ENCODE data around the gene IVL.

The IVL gene

DNA sequence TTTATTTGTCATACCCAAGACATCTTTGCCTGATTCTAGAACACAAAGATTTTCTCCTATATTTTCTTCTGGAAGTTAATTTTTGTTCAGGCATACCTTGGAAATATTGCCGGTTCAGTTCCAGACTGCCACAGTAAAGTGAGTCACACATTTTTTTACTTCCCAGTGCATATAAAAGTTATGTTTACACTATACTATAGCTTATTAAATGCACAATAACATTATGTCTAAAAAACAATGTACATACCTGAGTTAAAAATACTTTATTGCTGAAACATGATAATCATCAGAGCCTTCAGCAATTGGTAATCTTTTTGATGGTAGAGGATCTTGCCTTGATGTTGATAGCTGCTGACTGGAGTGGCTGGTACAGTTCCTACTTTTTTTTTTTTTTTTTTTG lies 20.2 kb upstream of the IVL start:
- DNase-seq: no peak

DNA sequence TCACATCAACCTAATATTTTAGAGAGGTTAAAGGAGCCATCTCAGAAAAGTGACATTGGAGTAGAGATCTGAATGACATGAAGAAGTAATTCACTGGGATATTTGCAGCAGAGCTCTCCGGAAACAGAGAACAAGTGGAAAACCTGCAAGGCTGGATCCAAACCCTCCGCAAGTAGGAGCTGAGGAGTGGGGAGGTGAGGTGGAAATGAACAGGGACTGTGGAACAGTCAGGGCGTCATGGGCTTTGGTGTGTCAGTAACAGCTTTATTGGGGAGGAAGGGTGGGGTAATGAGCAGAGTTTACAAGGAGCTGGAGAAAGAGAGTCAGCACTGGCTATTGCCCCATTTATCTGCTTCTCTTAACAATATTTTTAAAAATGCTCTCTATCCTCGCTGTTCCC lies 9.3 kb upstream of the IVL start:
- DNase-seq: no peak

DNA sequence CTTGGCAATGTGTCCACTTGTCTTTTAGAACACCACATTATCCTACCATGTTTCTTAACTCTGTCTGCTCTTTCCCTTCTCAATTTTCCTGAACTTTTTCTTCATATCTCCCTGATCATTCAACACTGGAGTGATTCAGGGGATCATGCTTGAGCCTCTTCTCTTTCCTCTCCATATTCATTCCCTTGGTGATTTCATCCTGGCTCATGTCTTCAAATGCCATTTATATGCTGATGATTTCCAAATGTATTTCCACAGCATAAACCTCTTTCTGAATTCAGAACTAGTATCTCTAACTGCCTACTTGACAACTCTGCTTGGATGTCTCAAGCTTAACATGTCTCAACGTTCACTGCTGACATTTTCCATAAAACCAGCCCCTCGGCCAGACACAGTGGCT lies 8.5 kb upstream of the IVL start:
- no peak for DNase-seq

DNA sequence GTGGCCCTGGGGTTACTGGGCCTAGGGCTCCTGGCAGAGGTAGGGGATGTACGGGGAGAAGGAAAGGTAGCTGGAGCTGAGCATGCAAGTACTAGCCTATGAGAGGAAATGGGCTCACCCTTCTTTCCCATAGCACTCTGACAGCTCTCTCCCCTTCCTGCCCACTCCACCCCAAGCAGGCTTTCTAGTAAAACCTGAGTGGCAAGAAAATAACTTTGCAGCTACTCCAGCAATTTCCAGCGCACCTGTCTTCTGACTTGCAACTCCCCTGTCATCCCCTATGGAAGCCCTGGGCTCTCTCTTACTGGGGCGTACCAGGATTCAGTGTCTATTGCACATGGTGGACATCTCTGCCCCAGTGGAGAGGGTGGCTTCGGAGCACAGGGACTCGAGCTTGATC lies 6.7 kb upstream of the IVL start:
- no peak for DNase-seq

DNA sequence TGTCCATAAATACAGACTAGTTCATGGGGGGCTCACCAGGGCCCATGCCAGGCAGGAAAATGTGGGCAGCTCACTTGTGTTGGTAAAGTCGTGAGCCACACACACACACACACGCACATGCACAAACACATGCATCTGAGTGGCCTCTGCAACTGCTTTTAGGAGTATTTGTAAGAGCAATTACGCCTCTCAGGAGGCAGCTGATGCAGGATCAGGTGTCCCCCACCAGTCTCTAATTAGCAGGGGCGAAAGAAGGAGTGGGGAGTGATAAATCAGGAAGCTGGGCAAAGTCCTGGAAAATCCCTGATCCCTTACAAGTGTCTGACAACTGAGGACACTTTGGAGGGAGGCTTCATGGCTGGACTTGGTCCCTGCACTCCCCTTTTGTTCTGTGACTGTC lies 5.7 kb upstream of the IVL start:
- no peak for DNase-seq

DNA sequence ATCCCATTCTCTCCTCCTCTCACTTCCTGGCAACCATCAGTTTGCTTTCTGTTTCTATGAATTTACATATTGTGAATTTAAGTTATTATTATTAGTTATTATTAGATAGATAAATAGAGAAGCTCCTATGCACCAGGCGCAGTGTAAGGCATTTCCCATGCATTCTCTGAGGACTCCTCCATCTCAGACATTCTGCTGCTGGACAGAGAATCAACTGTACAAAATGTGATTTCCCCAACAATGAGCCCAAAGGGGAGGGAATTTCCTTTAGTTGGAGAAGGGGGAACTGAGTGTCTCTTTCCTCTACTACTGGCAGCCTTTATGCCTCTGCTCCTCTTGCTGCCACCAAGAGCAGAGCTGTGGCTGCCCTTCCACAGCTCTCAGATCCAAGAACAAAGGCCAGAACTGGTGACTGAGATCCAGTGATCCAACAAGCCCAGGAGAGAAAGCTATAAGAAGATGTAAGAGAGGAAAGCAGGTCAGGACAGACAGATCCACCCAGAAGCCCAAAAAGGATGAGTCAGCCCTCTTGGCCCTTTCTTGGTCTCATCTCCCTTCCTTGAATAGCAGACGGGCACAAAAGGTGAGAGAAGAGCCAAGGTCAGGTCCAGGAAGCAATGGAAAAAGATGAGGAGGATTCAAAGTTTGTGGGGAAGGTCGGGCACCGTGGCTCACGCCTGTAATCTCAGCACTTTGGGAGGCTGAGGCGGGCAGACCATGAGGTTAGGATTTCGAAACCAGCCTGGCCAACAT lies 3.5 kb upstream of the IVL start:
- DNase-seq: no peak

DNA sequence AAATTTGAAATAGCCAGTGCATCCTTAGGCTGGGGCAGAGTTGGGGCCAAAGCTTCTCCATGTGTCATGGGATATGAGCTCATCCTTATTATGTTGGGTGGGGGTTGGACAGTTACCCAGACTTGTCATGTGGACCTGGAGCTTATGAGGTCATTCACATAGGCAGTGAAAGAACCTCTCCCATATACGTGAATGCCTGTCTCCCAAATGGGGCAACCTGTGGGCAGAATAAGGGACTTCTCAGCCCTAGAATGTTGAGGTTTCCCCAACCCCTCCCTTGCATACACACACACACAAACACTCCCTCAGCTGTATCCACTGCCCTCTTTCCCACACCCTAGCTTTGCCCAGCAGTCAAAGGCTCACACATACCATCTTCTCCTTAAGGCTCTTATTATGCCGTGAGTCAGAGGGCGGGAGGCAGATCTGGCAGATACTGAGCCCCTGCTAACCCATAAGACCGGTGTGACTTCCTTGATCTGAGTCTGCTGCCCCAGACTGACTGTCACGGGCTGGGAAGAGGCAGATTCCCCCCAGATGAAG lies 2.3 kb upstream of the IVL start:
- no peak for DNase-seq

DNA sequence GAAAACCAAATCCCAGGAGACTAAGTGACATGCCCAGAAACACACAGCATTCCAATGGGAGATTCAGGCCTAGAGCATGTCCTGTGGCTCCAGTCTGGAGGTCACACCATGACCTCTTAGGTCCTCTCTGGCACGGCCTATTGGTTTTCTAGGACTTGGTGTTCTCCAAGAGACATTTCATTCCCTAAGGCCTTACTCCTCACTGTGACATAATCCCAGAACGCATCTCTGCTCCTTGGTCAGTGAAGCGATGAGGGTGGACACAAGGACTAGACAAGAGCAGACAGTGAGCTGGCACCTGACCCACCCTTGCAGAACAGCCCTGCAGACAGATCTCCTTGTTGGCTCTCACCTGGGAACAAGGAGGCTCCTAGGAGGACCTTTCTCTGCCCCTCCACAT lies 860 bp downstream of the IVL start:
- DNase-seq: no peak

DNA sequence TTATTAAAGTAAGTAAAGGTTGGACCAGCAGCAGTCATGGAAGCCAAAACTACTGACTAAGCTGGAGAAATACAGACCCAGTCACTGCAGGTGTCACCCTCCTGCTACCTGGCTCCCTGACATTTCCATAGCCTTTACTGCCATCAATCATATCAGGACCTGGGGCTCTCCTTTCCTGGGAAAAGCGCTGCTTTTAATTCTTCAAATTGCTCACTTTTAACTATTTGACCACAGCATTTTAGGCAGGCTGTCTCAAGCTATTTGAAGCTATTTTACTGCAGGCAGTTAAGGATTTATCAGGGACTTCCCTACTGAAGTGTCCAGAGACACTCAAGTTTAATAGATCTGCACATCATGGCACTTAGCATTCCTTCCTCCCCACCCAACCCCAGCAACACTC lies 4.1 kb downstream of the IVL start:
- DNase-seq: no peak

DNA sequence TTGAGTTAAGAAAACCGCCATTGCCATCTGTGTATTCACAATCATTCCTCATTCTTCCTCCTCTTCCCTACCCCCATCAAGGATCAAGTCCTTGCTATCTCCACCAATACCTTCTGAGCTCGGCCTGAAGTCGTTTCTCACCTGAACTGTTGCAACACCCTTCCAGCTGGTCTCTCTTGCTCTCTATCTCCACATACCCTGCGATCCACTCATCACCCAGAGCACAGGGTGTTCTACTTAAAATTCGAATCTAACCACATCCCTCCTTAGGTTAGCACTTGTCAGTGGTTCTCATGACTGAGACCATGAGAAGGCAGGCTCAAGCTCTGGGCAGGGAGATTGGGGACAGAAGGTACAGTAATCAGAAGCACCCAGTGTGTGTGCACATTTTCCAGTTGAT lies 4.6 kb downstream of the IVL start:
- DNase-seq: no peak

DNA sequence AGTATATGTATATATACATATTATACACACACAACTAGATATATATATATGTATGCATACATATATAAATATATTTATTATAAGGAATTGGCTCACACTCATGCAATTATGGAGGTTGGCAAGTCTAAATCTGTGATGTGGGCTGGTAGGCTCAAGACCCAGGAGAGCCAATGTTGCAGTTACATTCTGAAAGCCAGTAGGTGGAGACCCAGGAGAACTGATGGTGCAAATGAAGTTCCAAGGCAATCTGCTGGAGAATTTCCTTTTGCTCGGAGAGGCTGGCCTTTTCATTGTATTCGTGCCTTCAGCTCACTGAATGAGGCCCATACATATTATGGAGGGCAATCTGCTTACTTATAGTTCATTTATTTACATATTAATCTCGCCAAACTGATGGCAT lies 9.4 kb downstream of the IVL start:
- DNase-seq: no peak

DNA sequence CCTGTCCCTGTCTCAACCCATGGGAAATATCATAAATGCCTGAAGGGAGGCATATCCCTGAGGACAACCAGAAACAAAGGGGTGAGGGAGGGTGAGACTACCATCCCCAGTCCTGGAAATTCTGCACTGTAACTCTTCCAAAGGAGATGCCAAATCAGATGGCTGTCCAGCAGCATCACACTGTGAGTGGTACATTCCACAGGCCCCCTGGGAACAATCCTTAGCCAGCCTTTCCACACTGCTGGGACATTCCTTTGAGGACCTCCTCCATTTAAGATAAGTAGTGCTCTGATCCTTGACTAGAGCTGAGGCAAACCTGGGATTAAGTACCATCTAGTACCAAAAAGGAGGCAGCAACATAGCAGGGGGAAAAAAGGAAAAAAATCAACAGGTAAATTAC lies 10.7 kb downstream of the IVL start:
- DNase-seq: no peak

DNA sequence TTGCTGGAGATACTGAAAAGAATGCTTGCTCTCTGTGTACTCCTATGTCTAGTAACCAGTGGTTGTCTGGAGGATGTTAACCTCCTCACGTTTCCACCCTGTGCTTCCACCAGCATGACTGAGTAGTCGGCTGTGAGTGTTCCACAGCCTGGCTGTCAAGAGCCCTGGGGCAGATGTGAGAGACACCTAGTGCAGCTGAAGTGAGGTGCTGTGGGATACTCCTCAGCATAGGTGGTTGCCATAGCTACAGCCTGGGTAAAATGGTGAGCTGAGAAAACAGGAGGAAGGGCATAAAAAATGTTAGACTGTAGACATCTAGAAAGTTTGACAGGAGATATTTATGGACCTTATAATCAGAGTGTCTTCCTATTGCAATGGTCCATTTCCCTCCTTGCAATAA lies 15.8 kb downstream of the IVL start:
- DNase-seq: no peak

DNA sequence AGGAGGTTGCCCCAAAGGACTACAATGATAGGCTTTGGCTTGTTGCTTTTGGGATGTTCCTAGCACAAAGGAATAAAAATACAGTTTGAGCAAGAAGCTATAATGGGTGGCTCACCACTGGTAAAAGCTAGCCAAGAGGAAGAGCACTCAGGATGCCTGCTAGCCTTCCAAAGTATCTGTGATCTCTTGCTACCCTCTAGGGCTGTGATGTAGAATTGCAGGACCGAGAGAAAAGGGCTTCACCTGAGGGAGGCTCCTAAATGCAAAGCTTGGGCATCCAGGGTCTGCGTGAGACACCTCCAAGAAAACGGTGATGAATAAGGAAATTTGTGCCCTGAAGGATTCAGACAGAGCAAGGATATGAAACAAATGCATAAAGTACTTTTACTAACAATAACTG lies 17.7 kb downstream of the IVL start:
- DNase-seq: no peak

DNA sequence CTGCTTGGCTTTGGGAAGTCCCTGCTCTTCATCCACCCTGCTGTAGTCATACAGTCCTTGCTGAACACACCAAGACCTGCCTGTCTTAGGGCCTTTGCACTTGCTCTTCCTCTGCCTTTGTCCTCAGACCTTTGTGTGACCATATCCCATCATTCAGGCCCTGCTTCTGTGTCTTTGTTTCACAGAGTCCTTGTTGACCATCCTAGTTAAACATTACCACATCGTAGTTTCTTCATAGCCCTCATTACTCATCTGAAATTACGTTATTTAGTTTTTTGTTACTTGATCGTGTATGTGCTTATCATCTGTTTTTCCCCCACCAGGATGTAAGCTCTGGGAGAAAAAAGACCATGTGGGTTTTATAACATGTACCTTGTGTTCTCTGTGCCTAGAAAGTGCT lies 20.3 kb downstream of the IVL start:
- no peak for DNase-seq

DNA sequence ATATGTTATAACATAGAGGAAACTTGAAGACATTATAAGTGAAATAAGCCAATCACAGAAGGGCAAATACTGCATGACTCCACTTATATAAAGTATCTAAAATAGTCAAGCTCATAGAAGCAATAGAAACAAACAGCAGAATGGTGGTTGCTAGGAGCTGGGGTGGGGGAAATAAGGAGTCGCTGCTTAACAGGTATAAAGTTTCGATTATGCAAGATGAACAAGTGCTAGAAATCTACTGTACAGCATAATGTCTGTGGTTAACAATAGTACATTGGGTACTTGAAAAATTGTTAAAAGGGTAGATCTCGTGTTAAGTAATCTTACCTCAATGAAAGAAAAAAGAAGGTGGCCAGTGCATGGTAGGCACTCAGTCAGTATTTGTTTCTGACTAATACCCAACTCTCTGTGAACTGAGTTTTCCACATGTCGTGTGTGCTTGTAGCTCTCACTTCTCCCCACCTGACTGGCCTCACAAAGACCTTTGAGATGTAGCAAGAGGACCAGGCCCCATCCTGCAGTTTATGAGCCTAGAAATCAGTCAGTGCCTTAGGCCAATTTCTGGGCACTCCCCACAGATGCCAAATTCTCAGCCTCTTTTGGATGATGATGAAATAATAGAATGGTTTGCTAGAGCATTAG lies 23.9 kb downstream of the IVL start:
- DNase-seq: no peak

DNA sequence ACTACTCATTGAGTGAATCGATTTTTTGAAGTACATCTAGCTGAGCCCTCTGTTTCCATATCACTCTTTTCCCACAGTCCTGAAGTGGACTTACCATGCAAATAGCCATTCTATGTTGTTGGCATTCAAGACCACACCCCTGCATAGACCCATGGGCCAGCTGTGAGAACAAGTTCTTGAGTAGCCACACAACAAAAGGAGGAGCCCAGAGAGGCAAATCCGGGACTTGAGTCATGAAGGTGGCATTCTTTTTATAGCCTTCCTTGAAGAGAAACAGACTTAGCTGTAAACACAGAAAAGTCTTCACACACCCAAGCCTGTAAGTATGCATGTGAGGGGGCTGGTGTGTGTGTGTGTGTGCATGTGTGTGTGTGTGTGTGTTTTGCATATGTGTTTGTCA lies 24.9 kb downstream of the IVL start:
- no peak for DNase-seq

DNA sequence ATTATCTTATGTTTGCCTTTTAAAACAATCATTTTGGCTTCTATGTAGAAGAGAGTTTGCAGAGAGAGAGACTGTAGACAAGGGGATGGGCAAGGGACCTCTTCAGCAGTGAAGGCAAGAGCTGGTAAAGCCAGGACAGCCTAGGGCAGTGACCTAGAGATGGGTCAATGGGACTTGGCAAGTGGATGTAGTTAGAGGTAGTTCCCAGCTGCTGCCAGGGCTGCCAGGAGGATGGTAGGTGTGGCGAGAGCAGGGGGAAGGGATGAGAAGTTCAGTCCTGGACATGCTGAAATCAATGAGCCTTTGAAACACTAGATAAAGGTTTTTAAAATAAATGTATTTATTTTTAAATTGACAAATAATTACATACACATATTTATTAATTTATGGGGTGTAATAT lies 32.3 kb downstream of the IVL start:
- DNase-seq: no peak

DNA sequence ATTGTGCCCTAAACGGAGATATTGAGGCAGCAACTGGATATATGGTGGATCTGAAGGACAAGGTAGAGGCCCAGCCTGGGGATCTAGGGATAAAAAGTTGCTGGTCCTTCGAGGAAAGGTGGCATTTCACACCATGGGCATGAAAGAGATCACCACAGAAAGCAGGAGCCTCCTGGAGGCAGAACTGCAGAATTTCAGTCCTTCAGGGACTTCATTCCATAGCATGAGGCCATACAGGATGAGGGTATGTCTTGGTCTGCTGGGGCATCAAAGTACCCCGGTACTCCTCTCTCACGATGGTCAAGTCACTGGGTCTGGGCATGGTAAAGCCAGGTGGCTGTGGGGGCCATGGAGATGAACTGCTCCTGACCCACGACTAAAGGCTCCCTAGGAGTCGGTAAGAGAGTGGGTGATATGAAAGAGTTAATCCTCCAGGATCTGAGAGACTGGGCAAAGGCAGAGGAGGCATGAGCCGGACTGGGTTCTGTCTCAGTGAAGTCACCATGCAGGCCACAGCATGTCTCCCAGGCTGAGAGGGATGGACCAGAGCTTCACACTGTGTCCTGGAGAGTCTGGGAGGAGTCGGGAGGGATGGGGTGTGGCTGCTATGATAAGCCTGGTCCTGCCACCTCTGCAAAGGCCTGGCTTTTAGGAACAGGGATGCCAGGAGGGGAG lies 32.8 kb downstream of the IVL start:
- DNase-seq: no peak

DNA sequence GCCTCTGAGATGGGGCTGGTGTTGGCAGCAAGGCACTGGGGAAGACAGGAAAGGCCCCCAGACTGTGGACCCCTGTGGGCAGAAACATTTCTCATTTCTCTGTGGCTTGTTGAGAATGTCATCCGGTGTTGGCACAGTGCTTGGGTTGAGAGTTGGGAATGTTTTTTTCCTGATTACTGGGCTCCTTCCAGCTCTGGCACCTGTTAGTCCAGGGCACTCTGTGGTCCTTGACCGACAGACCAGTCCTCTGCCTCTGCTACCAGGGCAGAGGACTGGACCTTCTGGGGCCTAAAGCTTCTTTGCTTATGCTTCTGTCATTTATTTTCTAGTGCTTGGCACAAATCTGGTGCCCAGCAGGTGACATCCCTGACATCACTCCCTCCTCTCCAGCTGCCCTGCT lies 33.8 kb downstream of the IVL start:
- DNase-seq: no peak

DNA sequence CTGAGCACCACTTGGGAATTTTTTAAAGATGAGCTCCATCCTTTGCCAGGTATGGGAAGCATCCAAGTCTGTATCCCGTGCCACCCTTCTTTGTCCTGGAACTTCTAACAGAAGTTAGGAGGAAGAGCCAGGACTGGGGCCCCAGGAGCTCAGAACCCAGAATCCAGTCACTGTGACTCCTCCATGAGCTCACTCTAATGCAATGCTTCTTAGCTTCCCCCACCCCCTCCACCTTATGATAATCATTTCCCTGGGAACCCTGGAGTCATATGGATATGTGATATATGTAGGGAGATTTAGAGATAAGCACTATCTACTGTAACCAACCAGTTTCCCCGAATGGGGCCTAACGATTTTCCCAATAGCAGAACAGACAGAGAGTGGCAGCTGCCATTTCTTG lies 37.9 kb downstream of the IVL start:
- DNase-seq: no peak

DNA sequence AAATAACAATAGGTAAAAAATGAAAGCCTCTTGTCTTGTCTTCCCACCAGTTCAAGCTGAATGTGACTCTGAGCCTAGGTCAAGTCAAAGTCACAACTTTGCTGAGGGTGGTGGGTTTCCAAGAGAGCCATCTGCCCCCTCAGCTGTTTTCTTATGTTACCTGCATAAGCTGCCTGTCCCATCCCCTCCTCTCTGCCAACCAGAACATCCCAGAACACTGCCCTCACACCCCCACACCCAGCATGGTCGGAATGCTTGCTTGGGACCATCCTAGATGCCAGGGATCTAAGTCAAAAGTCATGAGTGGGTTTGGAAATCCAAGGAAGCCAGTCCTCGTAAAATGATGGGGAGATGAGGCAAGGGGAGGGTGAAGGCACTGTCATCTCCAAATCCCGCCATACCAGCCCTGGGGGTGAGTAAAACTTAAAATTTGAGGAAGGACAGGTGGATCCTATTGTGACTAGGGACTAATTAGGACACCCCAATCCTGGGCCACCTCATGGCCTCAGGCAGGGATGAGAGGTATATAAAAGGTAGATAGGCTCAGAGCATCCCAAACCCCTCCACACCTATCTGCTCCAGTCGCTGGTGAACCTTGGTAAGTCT lies 38.4 kb downstream of the IVL start, which contains the start of gene SPRR5:
TSS of gene SPRR5 (plus strand) at position 556 of the 606 bp plus-strand sequence. CDS start 1,349 bp downstream, outside the sequence.
- no peak for DNase-seq

DNA sequence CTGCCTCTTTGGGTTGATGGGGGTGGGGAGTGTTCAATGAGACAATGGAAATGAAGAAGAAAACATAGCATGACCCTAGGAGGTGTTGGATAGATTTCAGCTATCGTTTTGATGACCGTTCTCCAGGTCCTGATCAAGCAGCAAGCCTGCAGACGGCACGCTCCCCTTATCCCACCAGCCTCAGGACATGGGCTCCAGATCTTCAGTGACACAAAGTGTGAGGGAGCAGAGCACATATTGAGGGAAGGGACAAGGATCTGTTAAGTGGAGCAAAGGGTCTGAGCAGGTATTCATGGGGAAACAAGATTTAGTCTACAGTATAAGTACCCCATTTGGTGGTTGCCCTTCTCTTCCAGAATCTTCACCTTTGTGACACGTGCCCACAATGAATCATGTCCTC lies 43.4 kb downstream of the IVL start:
- no peak for DNase-seq

DNA sequence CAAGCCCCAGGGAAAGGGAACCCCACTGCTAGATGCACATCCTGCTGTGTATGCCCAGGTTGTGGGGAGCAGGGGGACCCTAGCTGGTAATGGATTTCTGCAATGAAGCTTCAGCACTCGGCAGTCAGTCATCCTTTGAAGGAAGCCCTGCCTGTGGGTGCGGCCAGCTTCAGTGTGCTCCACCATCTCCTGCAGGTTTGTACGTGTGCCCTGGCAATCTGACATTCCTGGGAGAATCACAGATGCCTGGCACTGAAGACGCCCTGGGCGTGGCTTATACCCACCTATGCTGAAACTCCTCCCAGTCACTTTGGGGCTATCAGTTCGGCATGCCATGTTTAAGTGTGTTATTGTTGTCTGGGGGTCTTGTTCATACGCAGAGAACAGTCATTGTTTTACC lies 45.4 kb downstream of the IVL start:
- DNase-seq: no peak
